Activated naive CD4-positive, alpha-beta T cell treated with anti-CD3 and anti-CD28 coated beads, Interleukin-2, amount 10 ng/mL, durations not matched to agents 7 days and 5 days (primary cell): ENCODE data around the gene CAPZB.

ENCODE experiments used
- CTCF ChIA-PET: fragments of 350-600 bp; sonication (Branson Sonifier 250); formaldehyde crosslinking; loops from one replicate; lab custom pipeline; 2021; ENCODE audit warnings: antibody characterized with exemption; lab: Charles Lee
- DNase-seq: peaks from one replicate; pipeline ENCODE4 v3.0.0-alpha.2; 2020
- H3K27ac Mint-ChIP-seq: one replicate; pipeline ENCODE4 v1.8.0; 2021; ENCODE audit warnings: mild to moderate bottlenecking, moderate library complexity, mixed read lengths
- H3K27me3 Mint-ChIP-seq: one replicate; pipeline ENCODE4 v1.8.0; 2021; ENCODE audit warnings: mild to moderate bottlenecking, mixed read lengths
- H3K36me3 Mint-ChIP-seq: one replicate; pipeline ENCODE4 v1.8.0; 2021; ENCODE audit warnings: mixed read lengths
- H3K4me1 Mint-ChIP-seq: one replicate; pipeline ENCODE4 v1.8.0; 2021; ENCODE audit warnings: mixed read lengths
- H3K4me3 Mint-ChIP-seq: one replicate; pipeline ENCODE4 v1.8.0; 2021; ENCODE audit warnings: mild to moderate bottlenecking, moderate library complexity, mixed read lengths
- H3K9me3 Mint-ChIP-seq: one replicate; pipeline ENCODE4 v1.8.0; 2021; ENCODE audit warnings: mixed read lengths

CAPZB gene

GRCh38 chr1:19390901-19391595 lies 94.3 kb downstream of the CAPZB start:
- H3K4me3 Mint-ChIP-seq, result peak overlapping the region; percentile 68
- peak overlapping the region; percentile 98 for H3K27ac Mint-ChIP-seq
- CTCF ChIA-PET, result interaction anchor here (0.7 to 1.6 kb wide), 18 partner anchors 9 to 263 kb away, joined by 3 to 7 read pairs (median 4); no protein-coding TSS in a partner anchor
- DNase-seq, result peak; percentile 73
- H3K9me3 Mint-ChIP-seq, result no peaks in the 10 kb centered on the region
- peaks cover 79% of the 10 kb centered on the region for H3K4me1 Mint-ChIP-seq
- no peaks in the 10 kb centered on the region for H3K27me3 Mint-ChIP-seq
- peaks cover 11% of the 10 kb centered on the region for H3K36me3 Mint-ChIP-seq

- Mint-ChIP-seq H3K27me3 (no peaks in the 10 kb centered on the region), H3K4me3 (peak overlapping the region; percentile 68), H3K27ac (peak overlapping the region; percentile 98), H3K4me1 (peaks cover 74% of the 10 kb centered on the region), H3K36me3 (peaks cover 15% of the 10 kb centered on the region), H3K9me3 (no peaks in the 10 kb centered on the region)
- CTCF ChIA-PET, result interaction anchor here (0.7 to 1.3 kb wide), 15 partner anchors 10 to 264 kb away, joined by 3 to 7 read pairs (median 4); no protein-coding TSS in a partner anchor
- no peak for DNase-seq
Measured at GRCh38 chr1:19390166-19390850, 95.0 kb downstream of the CAPZB start.

- peaks cover 23% of the 10 kb centered on the region for H3K36me3 Mint-ChIP-seq
- CTCF ChIA-PET, result no interaction called here
- no peak for DNase-seq
- H3K4me1 Mint-ChIP-seq, result peaks cover 66% of the 10 kb centered on the region
- no peak overlapping the region for H3K27ac Mint-ChIP-seq
- H3K9me3 Mint-ChIP-seq, result no peaks in the 10 kb centered on the region
- no peaks in the 10 kb centered on the region for H3K27me3 Mint-ChIP-seq
- no peak overlapping the region for H3K4me3 Mint-ChIP-seq
Measured at GRCh38 chr1:19388980-19389379, 96.4 kb downstream of the CAPZB start.

- no peak for DNase-seq
- Mint-ChIP-seq H3K9me3 (no peaks in the 10 kb centered on the region), H3K36me3 (peaks cover 29% of the 10 kb centered on the region), H3K27ac (peak overlapping the region; percentile 62), H3K4me1 (peaks cover 50% of the 10 kb centered on the region), H3K4me3 (no peak overlapping the region), H3K27me3 (no peaks in the 10 kb centered on the region)
- CTCF ChIA-PET, result interaction anchor here (1.0 to 1.2 kb wide), 3 partner anchors 8 to 264 kb away, joined by 3 to 7 read pairs (median 4); no protein-coding TSS in a partner anchor
Measured at GRCh38 chr1:19387045-19387467, 98.3 kb downstream of the CAPZB start.

GRCh38 chr1:19385869-19386591 lies 99.3 kb downstream of the CAPZB start:
- H3K36me3 Mint-ChIP-seq, result peaks cover 36% of the 10 kb centered on the region
- peaks cover 42% of the 10 kb centered on the region for H3K4me1 Mint-ChIP-seq
- CTCF ChIA-PET, result no interaction called here
- DNase-seq, result no peak
- H3K4me3 Mint-ChIP-seq, result no peak overlapping the region
- H3K27ac Mint-ChIP-seq, result no peak overlapping the region
- no peaks in the 10 kb centered on the region for H3K9me3 Mint-ChIP-seq
- H3K27me3 Mint-ChIP-seq, result no peaks in the 10 kb centered on the region

GRCh38 chr1:19385221-19385620 lies 100.1 kb downstream of the CAPZB start:
- no peaks in the 10 kb centered on the region for H3K9me3 Mint-ChIP-seq
- peak overlapping the region; percentile 73 for H3K27ac Mint-ChIP-seq
- no peak for DNase-seq
- no peak overlapping the region for H3K4me3 Mint-ChIP-seq
- peaks cover 34% of the 10 kb centered on the region for H3K4me1 Mint-ChIP-seq
- no peaks in the 10 kb centered on the region for H3K27me3 Mint-ChIP-seq
- H3K36me3 Mint-ChIP-seq, result peaks cover 39% of the 10 kb centered on the region
- CTCF ChIA-PET, result no interaction called here

GRCh38 chr1:19384772-19385187 lies 100.6 kb downstream of the CAPZB start:
- no peaks in the 10 kb centered on the region for H3K27me3 Mint-ChIP-seq
- no peak for DNase-seq
- CTCF ChIA-PET, result interaction anchor here (1.2 kb wide), 1 partner anchor 198 kb away, joined by 4 read pairs; no protein-coding TSS in a partner anchor
- H3K4me1 Mint-ChIP-seq, result peaks cover 30% of the 10 kb centered on the region
- no peaks in the 10 kb centered on the region for H3K9me3 Mint-ChIP-seq
- H3K4me3 Mint-ChIP-seq, result no peak overlapping the region
- H3K27ac Mint-ChIP-seq, result peak overlapping the region; percentile 73
- H3K36me3 Mint-ChIP-seq, result peaks cover 37% of the 10 kb centered on the region

- Mint-ChIP-seq H3K4me1 (peaks cover 23% of the 10 kb centered on the region), H3K36me3 (peaks cover 41% of the 10 kb centered on the region), H3K27ac (no peak overlapping the region), H3K4me3 (no peak overlapping the region), H3K9me3 (no peaks in the 10 kb centered on the region), H3K27me3 (no peaks in the 10 kb centered on the region)
- CTCF ChIA-PET, result interaction anchor here (1.2 kb wide), 1 partner anchor 199 kb away, joined by 4 read pairs; no protein-coding TSS in a partner anchor
- DNase-seq, result no peak
Measured at GRCh38 chr1:19384113-19384512, 101.2 kb downstream of the CAPZB start.

GRCh38 chr1:19382222-19382621 lies 103.1 kb downstream of the CAPZB start:
- H3K27ac Mint-ChIP-seq, result no peak overlapping the region
- DNase-seq, result no peak
- peaks cover 51% of the 10 kb centered on the region for H3K36me3 Mint-ChIP-seq
- CTCF ChIA-PET, result interaction anchor here (0.6 kb wide), 1 partner anchor 201 kb away, joined by 3 read pairs; no protein-coding TSS in a partner anchor
- H3K9me3 Mint-ChIP-seq, result no peaks in the 10 kb centered on the region
- H3K4me1 Mint-ChIP-seq, result peaks cover 6% of the 10 kb centered on the region
- no peaks in the 10 kb centered on the region for H3K27me3 Mint-ChIP-seq
- no peak overlapping the region for H3K4me3 Mint-ChIP-seq

GRCh38 chr1:19381261-19381660 lies 104.1 kb downstream of the CAPZB start:
- no peak for DNase-seq
- no peak overlapping the region for H3K27ac Mint-ChIP-seq
- peaks cover 3% of the 10 kb centered on the region for H3K4me1 Mint-ChIP-seq
- no peaks in the 10 kb centered on the region for H3K9me3 Mint-ChIP-seq
- H3K27me3 Mint-ChIP-seq, result no peaks in the 10 kb centered on the region
- H3K4me3 Mint-ChIP-seq, result no peak overlapping the region
- H3K36me3 Mint-ChIP-seq, result peaks cover 58% of the 10 kb centered on the region
- CTCF ChIA-PET, result no interaction called here

GRCh38 chr1:19377812-19378718 lies 107.3 kb downstream of the CAPZB start:
- no peak for DNase-seq
- H3K4me3 Mint-ChIP-seq, result no peak overlapping the region
- H3K27me3 Mint-ChIP-seq, result no peaks in the 10 kb centered on the region
- H3K4me1 Mint-ChIP-seq, result peaks cover 3% of the 10 kb centered on the region
- CTCF ChIA-PET, result interaction anchor here (1.0 kb wide), 1 partner anchor 13 kb away, joined by 4 read pairs; no protein-coding TSS in a partner anchor
- peak overlapping the region; percentile 55 for H3K27ac Mint-ChIP-seq
- H3K36me3 Mint-ChIP-seq, result peaks cover 54% of the 10 kb centered on the region
- H3K9me3 Mint-ChIP-seq, result no peaks in the 10 kb centered on the region

- no peak for DNase-seq
- no peak overlapping the region for H3K4me3 Mint-ChIP-seq
- CTCF ChIA-PET, result interaction anchor here (1.2 kb wide), 1 partner anchor 103 kb away, joined by 3 read pairs; no protein-coding TSS in a partner anchor
- no peaks in the 10 kb centered on the region for H3K27me3 Mint-ChIP-seq
- H3K4me1 Mint-ChIP-seq, result peaks cover under 1% of the 10 kb centered on the region
- no peaks in the 10 kb centered on the region for H3K9me3 Mint-ChIP-seq
- H3K27ac Mint-ChIP-seq, result no peak overlapping the region
- peaks cover 54% of the 10 kb centered on the region for H3K36me3 Mint-ChIP-seq
Measured at GRCh38 chr1:19376428-19377372, 108.6 kb downstream of the CAPZB start.
